Measurements from ENCODE around the gene ANO10.
"Not testable (repeated sequence)": the region's sequence is repeated elsewhere in the genome, so short reads cannot be mapped to it uniquely, and the experiment has no call there.

ANO10 gene

DNA sequence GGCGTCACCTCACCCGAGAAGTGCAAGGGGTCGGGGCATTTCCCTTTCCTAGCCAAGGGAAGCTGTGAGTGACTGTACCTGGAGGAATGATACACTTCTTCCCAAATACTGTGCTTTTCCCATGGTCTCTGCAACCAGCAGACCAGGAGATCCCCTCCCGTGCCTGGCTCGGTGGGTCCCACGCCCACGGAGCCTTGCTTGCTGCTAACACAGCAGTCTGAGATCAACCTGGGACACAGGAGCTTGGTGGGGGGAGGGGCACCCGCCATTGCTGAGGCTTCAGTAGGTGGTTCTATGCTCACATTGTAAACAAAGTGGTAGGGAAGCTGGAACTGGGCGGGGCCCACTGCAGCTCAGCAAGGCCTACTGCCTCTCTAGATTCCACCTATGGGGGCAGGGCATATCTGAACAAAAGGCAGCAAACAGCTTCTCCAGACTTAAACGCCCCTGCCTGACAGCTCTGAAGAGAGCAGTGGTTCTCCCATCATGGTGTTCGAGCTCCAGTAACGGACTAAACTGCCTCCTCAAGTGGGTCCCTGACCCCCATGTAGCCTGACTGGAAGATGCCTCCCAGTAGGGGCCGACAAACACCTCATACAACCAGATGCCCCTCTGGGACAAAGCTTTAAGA is 37.6 kb upstream of the ANO10 start:
- POLR2A ChIA-PET, result no interaction called here
- Histone ChIP-seq H3K9me3 (ENCODE audit: control insufficient read depth, insufficient read depth, low read depth, low read length) (no peaks in the 10 kb centered on the region), H3K4me1 (ENCODE audit: control insufficient read depth, insufficient read depth, low read length) (no peaks in the 10 kb centered on the region), H3K4me3 (ENCODE audit: low read depth, low read length) (no peak overlapping the region), H3K27ac (ENCODE audit: extremely low read depth, low read depth, low read length) (no peak overlapping the region), H3K36me3 (ENCODE audit: control insufficient read depth in 2 of 2, insufficient read depth in 1 of 2, low read length in 2 of 2) (no peaks in the 10 kb centered on the region)
- TF ChIP-seq IKZF3 (tag by site-specific recombination; IDR thresholded peaks at IDR 0.05) (no peak), KLF10 (tag by site-specific recombination; IDR thresholded peaks at IDR 0.05) (no peak), ZFP37 (tag by site-specific recombination; IDR thresholded peaks at IDR 0.05) (no peak), ZNF19 (tag by site-specific recombination; IDR thresholded peaks at IDR 0.05; ENCODE audit: low read depth) (no peak), KLF8 (tag by site-specific recombination; IDR thresholded peaks at IDR 0.05) (no peak), BCL11A (tag by site-specific recombination; IDR thresholded peaks at IDR 0.05; ENCODE audit: low read depth) (no peak), ZNF24 (tag by site-specific recombination; IDR thresholded peaks at IDR 0.05) (no peak), ZNF169 (tag by site-specific recombination; IDR thresholded peaks at IDR 0.05) (no peak), ZNF510 (tag by site-specific recombination; IDR thresholded peaks at IDR 0.05; ENCODE audit: insufficient replicate concordance) (no peak), ZNF596 (tag by site-specific recombination; IDR thresholded peaks at IDR 0.05) (no peak), ZNF214 (tag by site-specific recombination; IDR thresholded peaks at IDR 0.05; ENCODE audit: borderline replicate concordance) (no peak), TCF7L2 (IDR thresholded peaks at IDR 0.05; ENCODE audit: borderline replicate concordance, low read depth, low read length) (no peak), ZFP41 (tag by site-specific recombination; IDR thresholded peaks at IDR 0.05; ENCODE audit: borderline replicate concordance) (no peak), ZNF23 (tag by site-specific recombination; IDR thresholded peaks at IDR 0.05; ENCODE audit: borderline replicate concordance) (no peak), GLIS1 (tag by site-specific recombination; IDR thresholded peaks at IDR 0.05) (no peak), ZNF549 (tag by site-specific recombination; IDR thresholded peaks at IDR 0.05) (no peak), ZNF202 (tag by site-specific recombination; IDR thresholded peaks at IDR 0.05; ENCODE audit: borderline replicate concordance) (no peak)
- TF ChIP-seq, protein P1, sequence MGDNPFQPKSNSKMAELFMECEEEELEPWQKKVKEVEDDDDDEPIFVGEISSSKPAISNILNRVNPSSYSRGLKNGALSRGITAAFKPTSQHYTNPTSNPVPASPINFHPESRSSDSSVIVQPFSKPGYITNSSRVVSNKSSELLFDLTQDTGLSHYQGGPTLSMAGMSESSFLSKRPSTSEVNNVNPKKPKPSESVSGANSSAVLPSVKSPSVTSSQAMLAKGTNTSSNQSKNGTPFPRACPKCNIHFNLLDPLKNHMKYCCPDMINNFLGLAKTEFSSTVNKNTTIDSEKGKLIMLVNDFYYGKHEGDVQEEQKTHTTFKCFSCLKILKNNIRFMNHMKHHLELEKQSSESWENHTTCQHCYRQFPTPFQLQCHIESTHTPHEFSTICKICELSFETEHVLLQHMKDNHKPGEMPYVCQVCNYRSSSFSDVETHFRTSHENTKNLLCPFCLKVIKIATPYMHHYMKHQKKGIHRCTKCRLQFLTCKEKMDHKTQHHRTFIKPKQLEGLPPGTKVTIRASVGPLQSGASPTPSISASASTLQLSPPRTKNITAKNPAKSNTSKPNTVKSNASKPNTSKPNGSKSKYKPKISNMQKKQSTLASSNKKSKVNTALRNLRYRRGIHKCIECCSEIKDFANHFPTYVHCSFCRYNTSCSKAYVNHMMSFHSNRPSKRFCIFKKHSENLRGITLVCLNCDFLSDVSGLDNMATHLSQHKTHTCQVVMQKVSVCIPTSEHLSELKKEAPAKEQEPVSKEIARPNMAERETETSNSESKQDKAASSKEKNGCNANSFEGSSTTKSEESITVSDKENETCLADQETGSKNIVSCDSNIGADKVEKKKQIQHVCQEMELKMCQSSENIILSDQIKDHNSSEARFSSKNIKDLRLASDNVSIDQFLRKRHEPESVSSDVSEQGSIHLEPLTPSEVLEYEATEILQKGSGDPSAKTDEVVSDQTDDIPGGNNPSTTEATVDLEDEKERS (tag by site-specific recombination; IDR thresholded peaks at IDR 0.05), result no peak
- CTCF ChIA-PET, result no interaction called here

DNA sequence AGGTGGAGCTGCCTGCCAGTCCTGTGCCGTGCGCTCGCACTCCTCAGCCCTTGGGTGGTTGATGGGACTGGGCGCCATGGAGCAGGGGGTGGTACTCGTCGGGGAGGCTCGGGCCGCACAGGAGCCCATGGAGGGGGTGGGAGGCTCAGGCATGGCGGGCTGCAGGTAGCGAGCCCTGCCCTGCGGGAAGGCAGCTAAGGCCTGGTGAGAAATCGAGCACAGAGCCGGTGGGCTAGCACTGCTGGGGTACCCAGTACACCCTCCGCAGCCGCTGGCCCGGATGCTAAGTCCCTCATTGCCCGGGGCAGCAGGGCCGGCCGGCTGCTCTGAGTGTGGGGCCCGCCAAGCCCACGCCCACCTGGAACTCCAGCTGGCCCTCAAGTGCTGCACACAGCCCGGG is 34.6 kb upstream of the ANO10 start:
- POLR2A ChIA-PET; H3K9me3 ChIP-seq (ENCODE audit: control insufficient read depth, insufficient read depth, low read depth, low read length); H3K4me3 ChIP-seq (ENCODE audit: low read depth, low read length); H3K27ac ChIP-seq (ENCODE audit: extremely low read depth, low read depth, low read length); H3K4me1 ChIP-seq (ENCODE audit: control insufficient read depth, insufficient read depth, low read length); H3K36me3 ChIP-seq (ENCODE audit: control insufficient read depth in 2 of 2, insufficient read depth in 1 of 2, low read length in 2 of 2); CTCF ChIA-PET: not testable (repeated sequence)

DNA sequence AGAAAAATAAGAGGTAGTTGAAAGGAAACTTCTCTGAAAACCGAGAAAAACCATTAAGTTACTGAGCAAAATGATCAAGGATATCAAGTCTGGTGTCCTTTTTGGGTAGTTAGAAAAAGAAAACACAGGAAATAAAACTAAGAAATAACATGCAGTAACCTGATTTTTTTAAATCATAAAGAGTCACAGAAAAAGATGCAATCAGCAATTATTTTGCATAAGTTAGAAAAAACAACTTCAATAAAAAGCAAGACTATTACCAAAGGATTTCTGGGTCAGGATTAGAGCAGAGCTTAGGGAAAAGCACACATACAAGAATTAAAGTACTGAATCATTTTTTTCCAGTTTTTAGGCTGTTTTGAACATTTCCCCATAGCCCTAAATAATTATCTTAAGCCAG is 28.5 kb upstream of the ANO10 start:
- H3K9me3 ChIP-seq (ENCODE audit: control insufficient read depth, insufficient read depth, low read depth, low read length), result no peaks in the 10 kb centered on the region

More for the DNA sequence above, 28.5 kb upstream of the ANO10 start:
- Histone ChIP-seq H3K4me3 (ENCODE audit: low read depth, low read length) (no peak overlapping the region), H3K4me1 (ENCODE audit: control insufficient read depth, insufficient read depth, low read length) (no peaks in the 10 kb centered on the region), H3K27ac (ENCODE audit: extremely low read depth, low read depth, low read length) (no peak overlapping the region), H3K36me3 (ENCODE audit: control insufficient read depth in 2 of 2, insufficient read depth in 1 of 2, low read length in 2 of 2) (no peaks in the 10 kb centered on the region)
- ChIA-PET POLR2A (no interaction called here), CTCF (no interaction called here)
- TF ChIP-seq ZNF202 (tag by site-specific recombination; IDR thresholded peaks at IDR 0.05; ENCODE audit: borderline replicate concordance) (no peak), ZNF707 (tag by site-specific recombination; IDR thresholded peaks at IDR 0.05) (no peak)
- TF ChIP-seq, protein P2, sequence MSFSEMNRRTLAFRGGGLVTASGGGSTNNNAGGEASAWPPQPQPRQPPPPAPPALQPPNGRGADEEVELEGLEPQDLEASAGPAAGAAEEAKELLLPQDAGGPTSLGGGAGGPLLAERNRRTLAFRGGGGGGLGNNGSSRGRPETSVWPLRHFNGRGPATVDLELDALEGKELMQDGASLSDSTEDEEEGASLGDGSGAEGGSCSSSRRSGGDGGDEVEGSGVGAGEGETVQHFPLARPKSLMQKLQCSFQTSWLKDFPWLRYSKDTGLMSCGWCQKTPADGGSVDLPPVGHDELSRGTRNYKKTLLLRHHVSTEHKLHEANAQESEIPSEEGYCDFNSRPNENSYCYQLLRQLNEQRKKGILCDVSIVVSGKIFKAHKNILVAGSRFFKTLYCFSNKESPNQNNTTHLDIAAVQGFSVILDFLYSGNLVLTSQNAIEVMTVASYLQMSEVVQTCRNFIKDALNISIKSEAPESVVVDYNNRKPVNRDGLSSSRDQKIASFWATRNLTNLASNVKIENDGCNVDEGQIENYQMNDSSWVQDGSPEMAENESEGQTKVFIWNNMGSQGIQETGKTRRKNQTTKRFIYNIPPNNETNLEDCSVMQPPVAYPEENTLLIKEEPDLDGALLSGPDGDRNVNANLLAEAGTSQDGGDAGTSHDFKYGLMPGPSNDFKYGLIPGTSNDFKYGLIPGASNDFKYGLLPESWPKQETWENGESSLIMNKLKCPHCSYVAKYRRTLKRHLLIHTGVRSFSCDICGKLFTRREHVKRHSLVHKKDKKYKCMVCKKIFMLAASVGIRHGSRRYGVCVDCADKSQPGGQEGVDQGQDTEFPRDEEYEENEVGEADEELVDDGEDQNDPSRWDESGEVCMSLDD (tag by site-specific recombination; IDR thresholded peaks at IDR 0.05), result no peak
